HTERT RPE-1 (cell line): ENCODE results near the gene CEP44.
"Not testable (repeated sequence)": the region's sequence is repeated elsewhere in the genome, so short reads cannot be mapped to it uniquely, and the experiment has no call there.

Experiments used
- in situ Hi-C: fragments of 300-500 bp; cut with MboI; formaldehyde crosslinking; loops from 4 replicates; pipeline ENCODE4 v1.14.3; 2020; ENCODE audit warnings: low sequenced_read_pairs

The CEP44 gene

GRCh38 chr4:174320494-174321199, 36.9 kb downstream of the CEP44 start:
- in situ Hi-C loops = no loop called here

GRCh38 chr4:174324236-174324635, 40.5 kb downstream of the CEP44 start:
- in situ Hi-C loops = no loop called here

GRCh38 chr4:174324725-174325124, 41.0 kb downstream of the CEP44 start:
- in situ Hi-C loops = no loop called here

- in situ Hi-C loops = no loop called here
These were observed 49.2 kb downstream of the CEP44 start for GRCh38 chr4:174332741-174333493.

GRCh38 chr4:174334628-174335027, 50.9 kb downstream of the CEP44 start:
- in situ Hi-C loops = no loop called here

- in situ Hi-C loops = no loop called here
These were observed 57.0 kb downstream of the CEP44 start for GRCh38 chr4:174340714-174341113.

GRCh38 chr4:174349156-174349555, 65.4 kb downstream of the CEP44 start:
- in situ Hi-C loops = no loop called here

- in situ Hi-C loops = no loop called here
These were observed 68.5 kb downstream of the CEP44 start for GRCh38 chr4:174352061-174352819.

GRCh38 chr4:174357321-174357720, 73.6 kb downstream of the CEP44 start:
- in situ Hi-C loops = no loop called here

GRCh38 chr4:174358410-174358809, 74.7 kb downstream of the CEP44 start:
- in situ Hi-C loops = no loop called here

GRCh38 chr4:174358829-174359228, 75.1 kb downstream of the CEP44 start:
- in situ Hi-C loops = no loop called here

- in situ Hi-C loops = no loop called here
These were observed 78.6 kb downstream of the CEP44 start for GRCh38 chr4:174362340-174362739.

GRCh38 chr4:174363782-174364181, 80.1 kb downstream of the CEP44 start:
- in situ Hi-C loops = not testable (repeated sequence)

GRCh38 chr4:174365018-174365587, 81.4 kb downstream of the CEP44 start:
- in situ Hi-C loops = no loop called here

- in situ Hi-C loops = no loop called here
These were observed 86.3 kb downstream of the CEP44 start for GRCh38 chr4:174369985-174370384.

GRCh38 chr4:174373821-174374220, 90.1 kb downstream of the CEP44 start:
- in situ Hi-C loops = no loop called here

- in situ Hi-C loops = no loop called here
These were observed 91.7 kb downstream of the CEP44 start for GRCh38 chr4:174375422-174375821.

- in situ Hi-C loops = no loop called here
These were observed 93.9 kb downstream of the CEP44 start for GRCh38 chr4:174377613-174378012.

GRCh38 chr4:174378951-174379350, 95.2 kb downstream of the CEP44 start:
- in situ Hi-C loops = no loop called here

GRCh38 chr4:174380206-174380605, 96.5 kb downstream of the CEP44 start:
- in situ Hi-C loops = not testable (repeated sequence)

GRCh38 chr4:174380699-174381439, 97.2 kb downstream of the CEP44 start:
- in situ Hi-C loops = no loop called here
